ENCODE results near the gene PLEKHG4B.

The PLEKHG4B gene

DNA sequence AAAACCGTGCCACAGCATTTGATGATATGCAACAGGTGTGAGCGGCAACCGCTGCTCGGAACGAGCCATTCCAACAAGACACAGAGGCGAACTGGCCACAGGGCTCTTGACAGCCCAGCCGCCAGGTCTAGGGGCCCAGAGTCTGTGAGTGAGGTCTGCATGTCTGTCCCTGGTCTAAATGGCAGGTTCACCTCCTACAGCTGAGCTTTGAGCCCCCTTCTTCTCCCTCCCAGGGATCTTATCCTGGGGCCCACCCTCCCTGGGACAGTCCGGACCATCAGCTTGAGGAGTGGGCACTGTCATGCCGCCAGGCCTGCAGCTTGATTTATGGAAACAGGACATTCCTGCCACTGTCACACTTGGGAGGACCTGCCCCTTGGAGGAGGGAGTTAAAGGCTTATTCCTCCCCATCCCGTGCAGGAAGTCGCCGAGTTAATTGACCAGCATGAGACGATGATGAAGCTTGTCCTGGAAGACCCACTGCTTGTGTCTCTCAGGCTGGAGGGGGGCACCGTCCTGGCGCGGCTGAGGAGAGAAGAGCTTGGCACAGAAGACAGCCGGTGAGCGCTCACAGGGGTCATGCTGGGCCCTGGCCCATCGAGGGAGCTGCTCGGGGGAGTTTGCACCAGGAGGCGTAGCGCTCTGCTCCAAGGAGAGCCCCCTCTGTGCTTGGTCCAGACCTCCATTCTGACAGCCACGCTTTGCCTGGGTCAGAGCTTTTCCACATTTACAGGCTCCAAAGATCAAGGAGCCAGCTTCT, 63.9 kb downstream of the PLEKHG4B start:
- no peak for DNase-seq
- Histone ChIP-seq H3K36me3 (ENCODE audit: insufficient read depth, low read length) (no peaks in the 10 kb centered on the region), H3K27me3 (ENCODE audit: insufficient read depth, low read length, poor library complexity) (peaks cover 2% of the 10 kb centered on the region), H2AFZ (ENCODE audit: low read depth, low read length) (no peak overlapping the region), H3K27ac (ENCODE audit: low read length) (no peak overlapping the region), H4K20me1 (ENCODE audit: insufficient read depth, low read length) (no peaks in the 10 kb centered on the region; the same call in 1 of the 2 replicates), H3K79me2 (ENCODE audit: insufficient read depth, low read length) (no peaks in the 10 kb centered on the region), H3K4me1 (ENCODE audit: insufficient read depth, low read length) (no peaks in the 10 kb centered on the region), H3K4me3 (ENCODE audit: low read depth in 1 of 2, low read length in 2 of 2) (no peak overlapping the region), H3K4me2 (ENCODE audit: insufficient read depth, low read length) (no peak overlapping the region), H3K9me3 (ENCODE audit: insufficient read depth, low read length, severe bottlenecking) (no peaks in the 10 kb centered on the region), H3K9ac (ENCODE audit: low read depth, low read length) (no peak overlapping the region)
- no peak for TF ChIP-seq EZH2 (IDR thresholded peaks at IDR 0.05; ENCODE audit: borderline replicate concordance, low read depth, low read length, severe bottlenecking)
- TF ChIP-seq CTCF (IDR thresholded peaks at IDR 0.05; ENCODE audit: borderline replicate concordance, extremely low read depth, low read length, poor library complexity, severe bottlenecking): no peak
- no peak for ATAC-seq (ENCODE audit: insufficient read depth, low read depth)

- Histone ChIP-seq H3K79me2 (ENCODE audit: insufficient read depth, low read length) (no peaks in the 10 kb centered on the region), H2AFZ (ENCODE audit: low read depth, low read length) (no peak overlapping the region), H3K9ac (ENCODE audit: low read depth, low read length) (no peak overlapping the region), H3K4me3 (ENCODE audit: low read depth in 1 of 2, low read length in 2 of 2) (no peak overlapping the region), H3K36me3 (ENCODE audit: insufficient read depth, low read length) (no peaks in the 10 kb centered on the region), H3K27ac (ENCODE audit: low read length) (no peak overlapping the region), H4K20me1 (ENCODE audit: insufficient read depth, low read length) (no peaks in the 10 kb centered on the region; the same call in 1 of the 2 replicates), H3K4me1 (ENCODE audit: insufficient read depth, low read length) (no peaks in the 10 kb centered on the region), H3K4me2 (ENCODE audit: insufficient read depth, low read length) (no peak overlapping the region), H3K27me3 (ENCODE audit: insufficient read depth, low read length, poor library complexity) (peaks cover 2% of the 10 kb centered on the region), H3K9me3 (ENCODE audit: insufficient read depth, low read length, severe bottlenecking) (no peaks in the 10 kb centered on the region)
- no peak for ATAC-seq (ENCODE audit: insufficient read depth, low read depth)
- no peak for DNase-seq
- TF ChIP-seq CTCF (IDR thresholded peaks at IDR 0.05; ENCODE audit: borderline replicate concordance, extremely low read depth, low read length, poor library complexity, severe bottlenecking): no peak
- no peak for TF ChIP-seq EZH2 (IDR thresholded peaks at IDR 0.05; ENCODE audit: borderline replicate concordance, low read depth, low read length, severe bottlenecking)
Measured at GRCh38 chr5:156411-157072, 64.6 kb downstream of the PLEKHG4B start.

DNA sequence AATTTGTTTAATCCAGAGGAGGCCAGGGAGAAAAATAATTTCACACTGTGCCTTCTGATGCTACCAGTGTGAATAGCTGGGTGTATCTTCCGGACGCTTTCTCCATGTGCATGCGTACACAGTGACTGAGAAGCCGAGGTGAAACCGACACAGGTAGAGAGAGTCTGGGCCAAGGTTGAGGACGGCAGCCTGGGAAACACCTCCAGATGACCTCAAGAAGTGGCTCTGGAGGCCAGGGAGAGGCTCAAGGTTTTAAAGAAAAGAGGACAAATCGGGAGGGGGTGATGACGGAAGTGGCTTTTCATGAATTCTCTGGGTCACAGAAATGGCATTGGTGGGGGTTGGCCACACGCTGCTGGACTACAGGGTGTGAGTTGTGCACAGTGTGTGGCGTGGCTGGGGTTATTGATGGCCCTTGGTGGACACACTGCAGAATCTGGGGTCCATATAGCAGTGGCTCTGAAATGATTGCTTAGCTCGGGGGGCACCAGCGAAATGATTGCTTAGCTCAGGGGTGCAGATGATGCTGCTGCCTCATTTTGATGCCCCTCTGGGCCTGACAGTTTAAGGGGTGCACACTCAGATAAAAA, 65.3 kb downstream of the PLEKHG4B start:
- H3K27me3 ChIP-seq (ENCODE audit: insufficient read depth, low read length, poor library complexity): peaks cover 2% of the 10 kb centered on the region
- ATAC-seq (ENCODE audit: insufficient read depth, low read depth) (no peak), DNase-seq (no peak)
- no peak overlapping the region for H3K4me2 ChIP-seq (ENCODE audit: insufficient read depth, low read length)
- H3K4me3 ChIP-seq (ENCODE audit: low read depth in 1 of 2, low read length in 2 of 2): no peak overlapping the region
- TF ChIP-seq CTCF (IDR thresholded peaks at IDR 0.05; ENCODE audit: borderline replicate concordance, extremely low read depth, low read length, poor library complexity, severe bottlenecking) (no peak), EZH2 (IDR thresholded peaks at IDR 0.05; ENCODE audit: borderline replicate concordance, low read depth, low read length, severe bottlenecking) (no peak)
- no peaks in the 10 kb centered on the region for H3K79me2 ChIP-seq (ENCODE audit: insufficient read depth, low read length)
- no peak overlapping the region for H3K27ac ChIP-seq (ENCODE audit: low read length)
- H3K9ac ChIP-seq (ENCODE audit: low read depth, low read length): no peak overlapping the region
- no peaks in the 10 kb centered on the region for H3K9me3 ChIP-seq (ENCODE audit: insufficient read depth, low read length, severe bottlenecking)
- no peaks in the 10 kb centered on the region for H3K4me1 ChIP-seq (ENCODE audit: insufficient read depth, low read length)
- H4K20me1 ChIP-seq (ENCODE audit: insufficient read depth, low read length): no peaks in the 10 kb centered on the region; the same call in 1 of the 2 replicates
- no peak overlapping the region for H2AFZ ChIP-seq (ENCODE audit: low read depth, low read length)
- H3K36me3 ChIP-seq (ENCODE audit: insufficient read depth, low read length): no peaks in the 10 kb centered on the region
